Measurements from ENCODE around the gene SLC24A3.

The SLC24A3 gene

DNA sequence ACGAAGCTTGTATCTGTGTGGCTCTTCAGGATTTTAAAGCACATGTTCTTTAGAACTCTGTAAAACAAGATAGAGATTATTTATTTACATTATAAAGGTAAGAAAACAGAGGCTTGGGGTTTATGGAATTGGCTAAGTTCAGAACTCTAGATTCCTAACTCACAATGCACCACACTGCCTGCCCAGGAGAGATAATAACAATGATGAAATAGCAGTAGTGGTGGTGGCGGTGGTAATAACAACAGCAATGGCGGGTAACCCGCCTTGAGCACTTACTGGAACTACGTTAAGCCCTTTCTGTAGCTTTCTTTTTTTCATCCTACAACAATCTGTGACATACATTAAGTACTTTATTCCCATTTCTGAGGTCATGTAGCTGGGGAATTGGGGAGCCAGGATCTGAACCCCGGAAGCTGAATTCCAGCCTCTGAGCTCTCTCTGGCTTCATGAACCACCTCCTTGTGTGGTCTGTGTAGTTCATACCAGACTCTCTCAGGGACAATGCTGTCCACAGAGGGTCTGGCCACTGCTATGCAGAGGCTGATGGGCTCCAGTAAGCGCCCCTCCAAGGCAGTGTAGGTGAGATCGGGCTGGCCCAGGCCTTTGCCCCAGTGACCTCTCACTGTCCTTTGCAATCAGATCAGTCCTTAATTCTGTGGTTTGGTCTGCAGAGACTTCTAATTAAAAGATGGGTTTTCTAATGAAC, 260.9 kb downstream of the SLC24A3 start:
- Histone ChIP-seq H3K27ac (ENCODE audit: low read length) (no peak overlapping the region), H4K20me1 (ENCODE audit: insufficient read depth, low read length) (no peaks in the 10 kb centered on the region), H3K9me3 (ENCODE audit: insufficient read depth, low read length) (no peaks in the 10 kb centered on the region), H3K36me3 (replicated peaks; ENCODE audit: low read depth, low read length) (no peaks in the 10 kb centered on the region), H2AFZ (ENCODE audit: low read depth, low read length) (no peak overlapping the region), H3K4me2 (ENCODE audit: low read length) (no peak overlapping the region), H3K4me3 (ENCODE audit: low read length) (no peak overlapping the region), H3K4me1 (ENCODE audit: low read length) (no peaks in the 10 kb centered on the region), H3K9ac (ENCODE audit: low read length) (no peak overlapping the region), H3K79me2 (ENCODE audit: low read length) (no peaks in the 10 kb centered on the region), H3K27me3 (ENCODE audit: low read depth, low read length) (peaks cover 70% of the 10 kb centered on the region)
- TF ChIP-seq, protein P1, sequence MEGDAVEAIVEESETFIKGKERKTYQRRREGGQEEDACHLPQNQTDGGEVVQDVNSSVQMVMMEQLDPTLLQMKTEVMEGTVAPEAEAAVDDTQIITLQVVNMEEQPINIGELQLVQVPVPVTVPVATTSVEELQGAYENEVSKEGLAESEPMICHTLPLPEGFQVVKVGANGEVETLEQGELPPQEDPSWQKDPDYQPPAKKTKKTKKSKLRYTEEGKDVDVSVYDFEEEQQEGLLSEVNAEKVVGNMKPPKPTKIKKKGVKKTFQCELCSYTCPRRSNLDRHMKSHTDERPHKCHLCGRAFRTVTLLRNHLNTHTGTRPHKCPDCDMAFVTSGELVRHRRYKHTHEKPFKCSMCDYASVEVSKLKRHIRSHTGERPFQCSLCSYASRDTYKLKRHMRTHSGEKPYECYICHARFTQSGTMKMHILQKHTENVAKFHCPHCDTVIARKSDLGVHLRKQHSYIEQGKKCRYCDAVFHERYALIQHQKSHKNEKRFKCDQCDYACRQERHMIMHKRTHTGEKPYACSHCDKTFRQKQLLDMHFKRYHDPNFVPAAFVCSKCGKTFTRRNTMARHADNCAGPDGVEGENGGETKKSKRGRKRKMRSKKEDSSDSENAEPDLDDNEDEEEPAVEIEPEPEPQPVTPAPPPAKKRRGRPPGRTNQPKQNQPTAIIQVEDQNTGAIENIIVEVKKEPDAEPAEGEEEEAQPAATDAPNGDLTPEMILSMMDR (IDR thresholded peaks at IDR 0.05; ENCODE audit: low read depth, low read length), result no peak
- no peak for TF ChIP-seq EZH2phosphoT487 (IDR thresholded peaks at IDR 0.05; ENCODE audit: low read depth)

DNA sequence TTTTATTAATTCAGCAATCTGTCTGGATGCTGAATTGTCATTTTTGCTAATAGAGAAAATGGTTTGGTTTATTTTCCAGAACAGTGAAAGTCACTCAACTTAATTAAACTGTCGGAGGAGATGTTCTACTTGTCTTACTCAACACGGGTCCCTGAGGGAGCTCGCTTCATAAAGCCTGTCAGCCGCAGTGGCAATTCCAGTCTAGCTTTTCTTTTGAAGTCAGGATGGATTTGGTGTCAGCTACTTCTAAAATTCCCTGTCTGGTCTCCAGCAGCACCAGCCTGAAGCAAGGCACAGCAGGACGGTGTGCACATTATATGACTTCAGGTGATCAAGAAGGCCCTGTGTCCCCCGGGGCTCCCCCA, 261.5 kb downstream of the SLC24A3 start:
- Histone ChIP-seq H3K4me2 (ENCODE audit: low read length) (no peak overlapping the region), H3K79me2 (ENCODE audit: low read length) (no peaks in the 10 kb centered on the region), H2AFZ (ENCODE audit: low read depth, low read length) (no peak overlapping the region), H4K20me1 (ENCODE audit: insufficient read depth, low read length) (no peaks in the 10 kb centered on the region), H3K4me1 (ENCODE audit: low read length) (no peaks in the 10 kb centered on the region), H3K36me3 (replicated peaks; ENCODE audit: low read depth, low read length) (no peaks in the 10 kb centered on the region), H3K4me3 (ENCODE audit: low read length) (no peak overlapping the region), H3K27me3 (ENCODE audit: low read depth, low read length) (peaks cover 65% of the 10 kb centered on the region), H3K9me3 (ENCODE audit: insufficient read depth, low read length) (no peaks in the 10 kb centered on the region), H3K9ac (ENCODE audit: low read length) (no peak overlapping the region), H3K27ac (ENCODE audit: low read length) (no peak overlapping the region)
- no peak for TF ChIP-seq EZH2phosphoT487 (IDR thresholded peaks at IDR 0.05; ENCODE audit: low read depth)
- TF ChIP-seq, protein P1 (IDR thresholded peaks at IDR 0.05; ENCODE audit: low read depth, low read length), result no peak

DNA sequence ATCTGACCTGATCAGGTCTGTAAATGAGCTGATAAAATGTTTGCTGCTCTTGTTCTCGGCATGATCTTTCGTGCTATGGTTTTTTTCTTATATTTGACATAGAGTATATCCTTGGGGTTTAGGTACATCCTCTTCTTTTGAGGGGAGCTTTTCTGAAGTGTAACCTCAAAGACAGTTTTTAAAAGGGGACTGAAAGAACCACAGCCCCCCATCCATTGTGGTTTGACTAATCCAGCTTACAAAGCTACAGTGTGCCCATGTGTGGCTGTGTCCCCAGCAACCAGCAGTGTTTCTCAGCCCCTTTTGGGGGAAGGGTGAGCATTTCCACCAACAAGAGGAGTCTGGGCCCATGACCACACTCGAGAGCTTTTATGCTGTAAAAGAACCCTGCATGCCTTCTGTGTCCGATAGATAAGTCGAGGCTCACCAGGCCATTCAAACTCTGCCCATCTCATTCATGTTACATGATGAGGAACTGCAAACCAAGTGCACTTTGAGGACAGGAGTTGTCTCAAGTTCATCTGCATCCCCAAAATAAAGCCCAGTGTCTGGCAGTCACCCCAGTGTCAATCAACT, 266.0 kb downstream of the SLC24A3 start:
- H3K4me3 ChIP-seq (ENCODE audit: low read length), result no peak overlapping the region
- no peaks in the 10 kb centered on the region for H4K20me1 ChIP-seq (ENCODE audit: insufficient read depth, low read length)
- no peaks in the 10 kb centered on the region for H3K36me3 ChIP-seq (replicated peaks; ENCODE audit: low read depth, low read length)
- no peak overlapping the region for H3K27ac ChIP-seq (ENCODE audit: low read length)
- no peaks in the 10 kb centered on the region for H3K9me3 ChIP-seq (ENCODE audit: insufficient read depth, low read length)
- no peaks in the 10 kb centered on the region for H3K79me2 ChIP-seq (ENCODE audit: low read length)
- peaks cover 53% of the 10 kb centered on the region for H3K27me3 ChIP-seq (ENCODE audit: low read depth, low read length)
- H3K9ac ChIP-seq (ENCODE audit: low read length), result no peak overlapping the region
- TF ChIP-seq, protein P1 (IDR thresholded peaks at IDR 0.05; ENCODE audit: low read depth, low read length), result no peak
- TF ChIP-seq EZH2phosphoT487 (IDR thresholded peaks at IDR 0.05; ENCODE audit: low read depth), result no peak
- no peak overlapping the region for H2AFZ ChIP-seq (ENCODE audit: low read depth, low read length)
- H3K4me1 ChIP-seq (ENCODE audit: low read length), result no peaks in the 10 kb centered on the region
- no peak overlapping the region for H3K4me2 ChIP-seq (ENCODE audit: low read length)

DNA sequence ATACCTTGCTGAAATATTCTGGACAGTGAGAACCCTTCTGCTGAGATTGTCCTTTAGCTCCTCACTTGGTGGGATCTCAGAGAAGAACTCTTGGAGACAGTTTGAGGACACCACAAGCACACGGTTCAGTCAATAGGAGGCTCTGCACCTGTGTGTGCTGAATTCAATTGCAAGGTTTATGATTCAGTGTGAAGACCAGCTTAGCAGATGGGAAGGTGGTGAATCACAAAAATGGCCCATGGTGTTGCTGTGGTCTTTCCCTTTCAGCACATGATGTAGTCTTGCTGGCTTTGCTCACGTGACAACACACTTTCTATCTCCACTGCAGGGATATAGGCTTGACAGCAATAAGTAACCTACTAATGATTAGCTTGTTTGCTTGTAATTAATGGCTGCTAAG, 270.3 kb downstream of the SLC24A3 start:
- peaks cover 50% of the 10 kb centered on the region for H3K27me3 ChIP-seq (ENCODE audit: low read depth, low read length)
- H3K79me2 ChIP-seq (ENCODE audit: low read length), result no peaks in the 10 kb centered on the region
- no peaks in the 10 kb centered on the region for H3K4me1 ChIP-seq (ENCODE audit: low read length)

More for the DNA sequence above, 270.3 kb downstream of the SLC24A3 start:
- Histone ChIP-seq H3K9ac (ENCODE audit: low read length) (no peak overlapping the region), H4K20me1 (ENCODE audit: insufficient read depth, low read length) (no peaks in the 10 kb centered on the region), H2AFZ (ENCODE audit: low read depth, low read length) (no peak overlapping the region), H3K27ac (ENCODE audit: low read length) (no peak overlapping the region), H3K9me3 (ENCODE audit: insufficient read depth, low read length) (no peaks in the 10 kb centered on the region), H3K4me3 (ENCODE audit: low read length) (no peak overlapping the region), H3K4me2 (ENCODE audit: low read length) (no peak overlapping the region), H3K36me3 (replicated peaks; ENCODE audit: low read depth, low read length) (no peaks in the 10 kb centered on the region)
- TF ChIP-seq, protein P1 (IDR thresholded peaks at IDR 0.05; ENCODE audit: low read depth, low read length), result no peak
- no peak for TF ChIP-seq EZH2phosphoT487 (IDR thresholded peaks at IDR 0.05; ENCODE audit: low read depth)
